OCI-LY1 (cell line): Measurements from ENCODE around the gene KLHL20.

ENCODE experiments used
- H2AFZ ChIP-seq: fragments of 200-600 bp; sonication (generic), shearing (Covaris generic); 2 replicates; pipeline ENCODE4 v1.6.0; 2014; ENCODE audit warnings: antibody characterized with exemption, mild to moderate bottlenecking, low read length
- H3F3A ChIP-seq: fragments of 200-600 bp; sonication (generic), shearing (Covaris generic); 2 replicates; pipeline ENCODE4 v1.6.0; 2014; ENCODE audit warnings: mild to moderate bottlenecking, antibody characterized with exemption, low read length, moderate library complexity; ENCODE audit not compliant: insufficient read depth
- H3K27ac ChIP-seq: fragments of 200-600 bp; sonication (generic); 2 replicates; pipeline ENCODE4 v1.5.1; 2014; ENCODE audit warnings: low read length, mixed run types, mild to moderate bottlenecking, low read depth; ENCODE audit not compliant: poor library complexity, severe bottlenecking
- H3K27me3 ChIP-seq: fragments of 200-600 bp; sonication (generic); 2 replicates; pipeline ENCODE4 v1.6.0; 2014; ENCODE audit warnings: antibody characterized with exemption, mild to moderate bottlenecking, low read length, moderate library complexity; ENCODE audit not compliant: insufficient read depth
- H3K36me3 ChIP-seq: fragments of 200-600 bp; sonication (generic); 2 replicates; pipeline ENCODE4 v1.6.1; 2014; ENCODE audit warnings: mild to moderate bottlenecking, antibody characterized with exemption, low read length, moderate library complexity, mixed read lengths; ENCODE audit not compliant: insufficient read depth
- H3K4me1 ChIP-seq: fragments of 200-600 bp; sonication (generic); 2 replicates; pipeline ENCODE4 v1.5.1; 2014; ENCODE audit warnings: mild to moderate bottlenecking, low read length, moderate library complexity; ENCODE audit not compliant: insufficient read depth, severe bottlenecking
- H3K4me2 ChIP-seq: fragments of 200-600 bp; sonication (generic), shearing (Covaris generic); 2 replicates; pipeline ENCODE4 v1.6.1; 2014; ENCODE audit warnings: low read length
- H3K4me3 ChIP-seq: fragments of 200-600 bp; sonication (generic); 2 replicates; pipeline ENCODE4 v1.5.1; 2014; ENCODE audit warnings: low read length, low read depth, mild to moderate bottlenecking, mixed read lengths; ENCODE audit not compliant: poor library complexity, severe bottlenecking
- H3K79me2 ChIP-seq: fragments of 200-600 bp; shearing (Covaris generic); 2 replicates; pipeline ENCODE4 v1.6.1; 2016; ENCODE audit warnings: mixed run types, low read length, mixed read lengths; ENCODE audit not compliant: insufficient read depth
- H3K9ac ChIP-seq: fragments of 200-600 bp; sonication (generic), shearing (Covaris generic); 2 replicates; pipeline ENCODE4 v1.6.1; 2014; ENCODE audit warnings: mild to moderate bottlenecking, low read length, mixed read lengths
- H3K9me2 ChIP-seq: fragments of 200-600 bp; sonication (generic), shearing (Covaris generic); 2 replicates; pipeline ENCODE4 v1.6.1; 2014; ENCODE audit warnings: low read depth, mild to moderate bottlenecking, low read length, mixed read lengths
- H3K9me3 ChIP-seq: fragments of 200-600 bp; shearing (Covaris generic); 2 replicates; pipeline ENCODE4 v1.6.1; 2014; ENCODE audit warnings: low read length, mixed read lengths
- H4K20me1 ChIP-seq: fragments of 200-600 bp; sonication (generic), shearing (Covaris generic); 2 replicates; pipeline ENCODE4 v1.6.0; 2016; ENCODE audit warnings: mild to moderate bottlenecking, low read length; ENCODE audit not compliant: insufficient read depth
- CTCF ChIP-seq: fragments of 200-600 bp; sonication (generic), shearing (Covaris generic); IDR thresholded peaks from 2 replicates; pipeline ENCODE4 v1.5.1; 2017; ENCODE audit warnings: mild to moderate bottlenecking, antibody characterized with exemption, low read length, moderate library complexity, mixed read lengths
- EZH2 ChIP-seq: fragments of 200-600 bp; sonication (generic), shearing (Covaris generic); IDR thresholded peaks from 2 replicates; pipeline ENCODE4 v1.8.0; 2017; ENCODE audit warnings: borderline replicate concordance, mixed run types, mild to moderate bottlenecking, antibody characterized with exemption, low read length, moderate library complexity, mixed read lengths

Gene KLHL20

GRCh38 chr1:173749137-173749536 is 34.4 kb downstream of the KLHL20 start:
- Histone ChIP-seq H3K4me2 (no peak overlapping the region), H3K4me3 (no peak overlapping the region), H3K9ac (no peak overlapping the region), H3K27me3 (no peaks in the 10 kb centered on the region), H2AFZ (no peak overlapping the region), H3K79me2 (peaks cover 7% of the 10 kb centered on the region; the same call in 1 of the 2 replicates), H3K9me3 (no peaks in the 10 kb centered on the region), H3K4me1 (no peaks in the 10 kb centered on the region), H4K20me1 (no peaks in the 10 kb centered on the region), H3F3A (no peaks in the 10 kb centered on the region), H3K36me3 (peaks cover 21% of the 10 kb centered on the region; the same call in 1 of the 2 replicates), H3K27ac (no peak overlapping the region), H3K9me2 (no peaks in the 10 kb centered on the region)
- TF ChIP-seq CTCF (no peak), EZH2 (no peak)

GRCh38 chr1:173753830-173754229 is 39.0 kb downstream of the KLHL20 start:
- no peak overlapping the region for H3K4me3 ChIP-seq
- H3F3A ChIP-seq = no peaks in the 10 kb centered on the region
- no peaks in the 10 kb centered on the region for H3K9me2 ChIP-seq
- no peak overlapping the region for H3K27ac ChIP-seq
- no peaks in the 10 kb centered on the region for H3K9me3 ChIP-seq
- no peak overlapping the region for H2AFZ ChIP-seq
- H3K36me3 ChIP-seq = peaks cover 58% of the 10 kb centered on the region
- H4K20me1 ChIP-seq = no peaks in the 10 kb centered on the region
- no peaks in the 10 kb centered on the region for H3K4me1 ChIP-seq
- H3K9ac ChIP-seq = no peak overlapping the region
- no peaks in the 10 kb centered on the region for H3K27me3 ChIP-seq
- H3K79me2 ChIP-seq = no peaks in the 10 kb centered on the region
- H3K4me2 ChIP-seq = no peak overlapping the region
- TF ChIP-seq EZH2 (no peak), CTCF (no peak)

- Histone ChIP-seq H3K27ac (no peak overlapping the region), H3K4me2 (no peak overlapping the region), H3K27me3 (no peaks in the 10 kb centered on the region), H3K4me1 (no peaks in the 10 kb centered on the region), H3K9me2 (no peaks in the 10 kb centered on the region), H3K9ac (no peak overlapping the region), H3K79me2 (no peaks in the 10 kb centered on the region), H3K4me3 (no peak overlapping the region), H3F3A (no peaks in the 10 kb centered on the region), H4K20me1 (no peaks in the 10 kb centered on the region), H2AFZ (no peak overlapping the region), H3K9me3 (no peaks in the 10 kb centered on the region), H3K36me3 (peaks cover 58% of the 10 kb centered on the region)
- TF ChIP-seq CTCF = no peak
- no peak for TF ChIP-seq EZH2
These were observed 42.9 kb downstream of the KLHL20 start for GRCh38 chr1:173757666-173758065.
